GM21825 (cell line): ENCODE measurements around the gene CTDSPL.
"Not testable (repeated sequence)": the region's sequence is repeated elsewhere in the genome, so short reads cannot be mapped to it uniquely, and the experiment has no call there.

Experiments
- ATAC-seq: cut with Tn5 transposase; IDR thresholded peaks from one replicate; pipeline ENCODE4 v1.9.1; 2021; ENCODE audit warnings: mild to moderate bottlenecking, moderate library complexity; ENCODE audit not compliant: unreplicated experiment

Gene CTDSPL

DNA sequence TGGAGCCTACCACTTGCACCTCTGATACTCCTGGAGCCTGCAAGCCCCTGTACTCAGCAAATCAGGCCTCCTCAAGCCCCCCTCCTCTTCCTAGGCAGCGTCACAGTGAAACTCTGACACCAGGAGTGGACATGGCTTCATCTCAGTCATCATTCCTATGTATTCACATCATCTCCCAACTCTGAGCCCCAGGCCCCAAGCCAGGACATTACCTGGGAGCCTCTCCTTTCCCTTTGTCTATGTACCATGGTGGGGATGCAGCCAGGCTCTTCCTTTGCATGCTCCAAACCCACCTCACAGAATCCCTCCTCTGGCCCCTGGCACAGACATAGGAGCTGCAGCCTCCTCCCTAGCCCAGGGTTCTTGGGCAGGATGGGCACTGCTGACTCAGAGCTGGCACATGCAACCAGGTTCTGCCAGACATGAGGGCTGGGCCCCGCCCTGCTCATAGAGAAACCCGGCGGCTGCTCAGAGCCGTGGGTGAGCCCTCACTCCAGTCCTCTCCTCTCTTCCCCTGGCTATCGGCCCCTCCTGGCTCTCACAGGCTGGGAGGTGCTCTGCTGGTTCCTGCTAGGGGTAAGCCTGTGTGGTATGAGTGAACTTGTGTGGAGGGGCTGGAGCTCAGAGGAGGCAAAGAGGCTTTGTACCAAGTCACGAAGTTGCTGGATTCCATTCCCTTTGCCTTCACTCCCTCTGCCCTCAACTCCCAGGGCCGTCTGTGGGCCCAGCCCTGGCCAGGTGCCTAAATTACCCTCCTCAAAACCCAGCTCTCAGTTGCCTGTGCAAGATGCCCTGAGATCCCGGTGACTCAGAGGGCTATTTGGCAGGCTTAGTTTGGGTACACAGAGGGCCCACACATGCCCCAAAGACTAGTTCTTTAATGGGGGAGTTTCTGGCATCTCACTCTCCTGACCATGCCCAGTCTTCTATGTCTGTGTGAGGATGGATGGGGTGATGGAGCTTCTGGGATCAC lies 169.6 kb downstream of the CTDSPL start:
- no peak for ATAC-seq

DNA sequence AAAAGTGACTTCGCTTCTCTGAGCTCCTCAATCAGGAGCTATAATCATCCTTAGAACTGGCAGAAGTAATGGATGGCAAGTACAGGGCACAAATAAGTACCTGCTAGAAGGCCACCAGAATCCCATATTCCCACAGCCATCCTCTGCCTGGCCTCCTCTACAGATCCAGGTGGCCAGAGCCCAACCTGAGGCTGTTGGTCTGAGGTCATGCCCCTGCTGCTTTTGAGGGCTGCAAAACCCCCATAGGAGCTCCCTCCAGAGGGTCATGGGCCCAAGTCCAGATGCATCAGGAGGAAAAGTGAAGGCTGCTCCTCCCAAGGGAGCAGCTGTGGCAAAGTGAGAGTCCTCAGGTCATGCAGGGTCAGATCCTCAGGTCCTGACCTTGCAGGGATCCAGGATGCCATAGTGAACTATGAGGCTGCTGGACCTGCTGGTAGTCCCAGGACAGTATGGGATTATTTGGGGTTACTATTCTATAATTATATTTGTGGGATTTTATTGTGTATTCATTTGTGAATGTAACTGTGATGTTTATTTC lies 170.7 kb downstream of the CTDSPL start:
- ATAC-seq = no peak

DNA sequence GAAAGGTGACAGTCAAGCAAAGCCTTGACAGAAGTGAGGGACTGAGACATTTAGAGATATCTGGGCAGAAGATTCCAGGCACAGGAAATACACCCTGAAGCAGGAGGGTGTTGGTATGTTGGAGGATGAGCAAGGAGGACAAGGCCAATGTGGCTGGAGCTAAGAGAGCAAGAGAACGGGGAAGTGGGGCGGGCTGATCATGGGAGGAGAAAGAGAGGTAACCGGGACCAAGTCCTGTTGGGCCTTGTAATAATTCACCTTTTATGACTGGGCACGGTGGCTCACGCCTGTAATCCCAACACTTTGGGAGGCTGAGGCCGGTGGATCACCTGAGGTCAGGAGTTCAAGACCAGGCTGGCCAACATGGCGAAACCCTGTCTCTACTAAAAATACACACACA lies 171.9 kb downstream of the CTDSPL start:
- ATAC-seq = not testable (repeated sequence)
